ENCODE data around the gene XPO6.

Gene XPO6

GRCh38 chr16:28188085-28188916 is 23.5 kb downstream of the XPO6 start (continued):
- TF ChIP-seq ZBTB49 (tag by site-specific recombination; IDR thresholded peaks at IDR 0.05; ENCODE audit: low read depth) = no peak
- TF ChIP-seq ZNF571 (tag by site-specific recombination; IDR thresholded peaks at IDR 0.05) = no peak
- TF ChIP-seq ZNF707 (tag by site-specific recombination; IDR thresholded peaks at IDR 0.05) = no peak
- TF ChIP-seq ZNF585B (tag by site-specific recombination; IDR thresholded peaks at IDR 0.05) = no peak
- TF ChIP-seq ZBTB17 (tag by site-specific recombination; IDR thresholded peaks at IDR 0.05) = no peak
- no peak for TF ChIP-seq ZNF404 (tag by site-specific recombination; IDR thresholded peaks at IDR 0.05)
- TF ChIP-seq HOXA7 (CRISPR knock-in tag; IDR thresholded peaks at IDR 0.05; ENCODE audit: borderline replicate concordance) = no peak
- no peak for TF ChIP-seq ZNF791 (tag by site-specific recombination; IDR thresholded peaks at IDR 0.05)

GRCh38 chr16:28187595-28188004 is 24.2 kb downstream of the XPO6 start:
- Histone ChIP-seq H3K36me3 (ENCODE audit: control insufficient read depth in 2 of 2, insufficient read depth in 1 of 2, low read length in 2 of 2) (peaks cover 0 to 4% of the 10 kb centered on the region in 2 experiments; a peak in 2 of 3 replicates), H3K4me1 (ENCODE audit: control insufficient read depth, insufficient read depth, low read length) (peaks cover 12% of the 10 kb centered on the region), H3K4me3 (ENCODE audit: low read depth, low read length) (no peak overlapping the region), H3K9me3 (ENCODE audit: control insufficient read depth, insufficient read depth, low read depth, low read length) (no peaks in the 10 kb centered on the region), H3K27ac (ENCODE audit: extremely low read depth, low read depth, low read length) (no peak overlapping the region)
- ChIA-PET CTCF (interaction anchor here (0.8 kb wide), 1 partner anchor 18 kb away, joined by 3 read pairs; no protein-coding TSS in a partner anchor), POLR2A (no interaction called here)
- TF ChIP-seq ZBTB11 (tag by site-specific recombination; conservative IDR thresholded peaks at IDR 0.05; ENCODE audit: low read depth) (no peak), ZNF211 (tag by site-specific recombination; IDR thresholded peaks at IDR 0.05; ENCODE audit: low read depth) (no peak), ZNF202 (tag by site-specific recombination; IDR thresholded peaks at IDR 0.05; ENCODE audit: borderline replicate concordance) (no peak)

- H3K4me1 ChIP-seq (ENCODE audit: control insufficient read depth, insufficient read depth, low read length) = peaks cover 21% of the 10 kb centered on the region
- H3K36me3 ChIP-seq (ENCODE audit: control insufficient read depth in 2 of 2, insufficient read depth in 1 of 2, low read length in 2 of 2) = no peaks in the 10 kb centered on the region; a peak in 1 of 3 replicates
- POLR2A ChIA-PET = no interaction called here
- CTCF ChIA-PET = interaction anchor here (0.7 kb wide), 1 partner anchor 23 kb away, joined by 3 read pairs; no protein-coding TSS in a partner anchor
- no peaks in the 10 kb centered on the region for H3K9me3 ChIP-seq (ENCODE audit: control insufficient read depth, insufficient read depth, low read depth, low read length)
- no peak overlapping the region for H3K4me3 ChIP-seq (ENCODE audit: low read depth, low read length)
- no peak overlapping the region for H3K27ac ChIP-seq (ENCODE audit: extremely low read depth, low read depth, low read length)
- TF ChIP-seq INSM2 (tag by site-specific recombination; IDR thresholded peaks at IDR 0.05) (peak; percentile 63; the same call in 1 of the 2 replicates), BCL11B (tag by site-specific recombination; IDR thresholded peaks at IDR 0.05; ENCODE audit: low read depth) (no peak)
Observed at GRCh38 chr16:28186752-28187151, 25.0 kb downstream of the XPO6 start.

All from HEK293 (cell line).